Measurements from ENCODE around the gene ARHGAP28. TPM values are rescaled to one million over a fixed set of nuclear protein-coding genes. Genes with fewer than 3 reads are reported as not detected.

ARHGAP28 gene
- total and polyA plus RNA-seq, 10 of the 15 experiments (the other 5 are each of a cell fraction or from before 2014, with no cell fraction given), result not detected

DNA sequence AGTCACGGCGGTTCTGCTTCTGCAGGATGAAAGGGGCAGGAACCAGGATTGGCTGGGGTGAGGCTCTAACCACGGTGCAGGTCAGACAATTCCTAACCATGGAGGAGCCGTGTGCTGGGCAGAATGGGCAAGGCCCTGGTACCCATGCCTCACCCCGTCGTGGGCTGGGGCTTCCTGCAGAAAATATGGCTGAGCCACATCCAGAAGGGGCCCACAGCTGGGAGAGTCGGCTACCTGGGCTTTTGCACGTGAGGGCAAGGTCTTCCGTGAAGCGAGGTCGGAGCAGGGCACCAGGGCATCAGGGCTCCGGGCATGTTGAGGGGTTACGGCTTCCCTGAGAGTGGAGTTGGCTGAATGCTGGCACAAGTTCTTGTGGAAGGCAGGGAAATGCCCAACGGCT, 147.8 kb downstream of the ARHGAP28 start:
- H4K20me1 ChIP-seq (ENCODE audit: control insufficient read depth, insufficient read depth), result no peaks in the 10 kb centered on the region
- in situ Hi-C loops (cut with MboI), result no loop called here
- FAIRE-seq (no peak), DNase-seq (ENCODE audit: low read depth, low spot score) (no peak), ATAC-seq (no peak)
- H3K79me2 ChIP-seq (ENCODE audit: control insufficient read depth, insufficient read depth, low read length), result no peaks in the 10 kb centered on the region
- H3K27me3 ChIP-seq (replicated peaks in 1 of 2; ENCODE audit: control insufficient read depth in 2 of 2, insufficient read depth in 2 of 2, low read length in 1 of 2), result no peaks in the 10 kb centered on the region
- TF ChIP-seq ZNF274 (IDR thresholded peaks at IDR 0.05; ENCODE audit: insufficient read depth, insufficient read length), result no peak
- TF ChIP-seq, protein P1, sequence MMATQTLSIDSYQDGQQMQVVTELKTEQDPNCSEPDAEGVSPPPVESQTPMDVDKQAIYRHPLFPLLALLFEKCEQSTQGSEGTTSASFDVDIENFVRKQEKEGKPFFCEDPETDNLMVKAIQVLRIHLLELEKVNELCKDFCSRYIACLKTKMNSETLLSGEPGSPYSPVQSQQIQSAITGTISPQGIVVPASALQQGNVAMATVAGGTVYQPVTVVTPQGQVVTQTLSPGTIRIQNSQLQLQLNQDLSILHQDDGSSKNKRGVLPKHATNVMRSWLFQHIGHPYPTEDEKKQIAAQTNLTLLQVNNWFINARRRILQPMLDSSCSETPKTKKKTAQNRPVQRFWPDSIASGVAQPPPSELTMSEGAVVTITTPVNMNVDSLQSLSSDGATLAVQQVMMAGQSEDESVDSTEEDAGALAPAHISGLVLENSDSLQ (IDR thresholded peaks at IDR 0.05), result no peak
- no peaks in the 10 kb centered on the region for H3K36me3 ChIP-seq (ENCODE audit: control insufficient read depth in 2 of 2, insufficient read depth in 2 of 2, low read length in 1 of 2)
- intact Hi-C loops (cut with micrococcal nuclease; ENCODE audit: unreplicated experiment), result no loop called here
- H2AFZ ChIP-seq (ENCODE audit: control insufficient read depth, low read depth, low read length), result no peak overlapping the region
- no peaks in the 10 kb centered on the region for H3K4me1 ChIP-seq (ENCODE audit: control insufficient read depth, insufficient read depth, low read length)
- ChIA-PET RAD21 (ENCODE audit: unreplicated experiment) (no interaction called here), POLR2A (no interaction called here), SMC1A (ENCODE audit: uncharacterized antibody, unreplicated experiment) (no interaction called here), CTCF (no interaction called here)
- no peak overlapping the region for H3K4me3 ChIP-seq
- H3K9me3 ChIP-seq (replicated peaks; ENCODE audit: control insufficient read depth, insufficient read depth, low read length), result no peaks in the 10 kb centered on the region
- H3K9ac ChIP-seq (ENCODE audit: control insufficient read depth, insufficient read depth, low read length), result no peak overlapping the region
- BruUV-seq (replicated peaks), result no TSS peak
- H3K4me2 ChIP-seq (ENCODE audit: control insufficient read depth, insufficient read depth), result no peak overlapping the region
- no peak overlapping the region for H3K27ac ChIP-seq (ENCODE audit: control insufficient read depth, insufficient read depth)
- 35% methylated on average over 14 of the region's 14 CpGs for WGBS (ENCODE audit: insufficient coverage, insufficient replicate concordance, low lambda C conversion rate, missing lambda C conversion rate)

DNA sequence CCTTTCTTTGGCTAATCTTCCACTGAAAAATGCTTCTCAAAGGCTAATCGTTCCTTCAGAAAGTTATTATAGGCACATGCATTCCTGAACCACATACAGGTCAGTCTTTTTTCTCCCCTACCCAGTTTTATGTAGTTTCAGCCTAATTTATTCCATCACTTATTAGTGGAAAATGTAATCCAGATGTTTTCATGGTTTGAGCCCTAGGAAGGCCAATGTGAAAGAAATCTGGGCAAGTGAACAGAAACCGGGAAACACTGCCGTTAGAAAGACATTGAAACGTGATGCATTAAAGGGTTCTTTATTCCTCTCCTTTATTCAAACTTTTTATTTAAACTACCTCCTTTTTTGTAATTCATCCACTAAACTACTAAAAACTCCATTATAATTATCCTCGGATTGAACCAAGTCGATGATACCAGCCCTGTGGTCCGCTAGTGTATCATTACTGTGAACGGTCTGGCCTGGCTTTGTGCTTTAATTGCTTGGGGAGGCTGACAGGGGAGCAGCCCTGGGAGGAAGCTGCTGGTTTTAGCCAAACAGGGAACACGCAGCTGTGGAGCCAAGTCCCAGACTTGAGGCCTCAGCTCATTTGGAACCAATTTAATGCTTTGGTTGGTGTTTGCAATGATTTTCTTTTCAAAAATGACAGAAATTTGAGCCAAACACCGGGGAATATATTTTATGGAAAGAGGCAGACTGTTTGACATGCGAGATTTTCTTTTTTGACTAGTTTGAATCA, 149.2 kb downstream of the ARHGAP28 start:
- SMC1A ChIA-PET (ENCODE audit: uncharacterized antibody, unreplicated experiment), result interaction anchor here (0.5 kb wide), 1 partner anchor 740 kb away, joined by 3 read pairs; no protein-coding TSS in a partner anchor
- POLR2A ChIA-PET, result no interaction called here
- Histone ChIP-seq H4K20me1 (ENCODE audit: control insufficient read depth, insufficient read depth) (no peaks in the 10 kb centered on the region), H3K4me1 (ENCODE audit: control insufficient read depth, insufficient read depth, low read length) (no peaks in the 10 kb centered on the region), H3K9ac (ENCODE audit: control insufficient read depth, insufficient read depth, low read length) (no peak overlapping the region), H3K27me3 (replicated peaks in 1 of 2; ENCODE audit: control insufficient read depth in 2 of 2, insufficient read depth in 2 of 2, low read length in 1 of 2) (no peaks in the 10 kb centered on the region), H3K9me3 (replicated peaks; ENCODE audit: control insufficient read depth, insufficient read depth, low read length) (no peaks in the 10 kb centered on the region), H2AFZ (ENCODE audit: control insufficient read depth, low read depth, low read length) (no peak overlapping the region), H3K79me2 (ENCODE audit: control insufficient read depth, insufficient read depth, low read length) (no peaks in the 10 kb centered on the region), H3K36me3 (ENCODE audit: control insufficient read depth in 2 of 2, insufficient read depth in 2 of 2, low read length in 1 of 2) (no peaks in the 10 kb centered on the region), H3K4me3 (no peak overlapping the region), H3K4me2 (ENCODE audit: control insufficient read depth, insufficient read depth) (no peak overlapping the region), H3K27ac (ENCODE audit: control insufficient read depth, insufficient read depth) (no peak overlapping the region)
- ATAC-seq (no peak), FAIRE-seq (no peak), DNase-seq (ENCODE audit: low read depth, low spot score) (no peak)
- 30% methylated on average over 11 of the region's 11 CpGs for WGBS (ENCODE audit: insufficient coverage, insufficient replicate concordance, low lambda C conversion rate, missing lambda C conversion rate)
- no TSS peak for BruUV-seq (replicated peaks)
- in situ Hi-C loops (cut with MboI) (no loop called here), intact Hi-C loops (cut with micrococcal nuclease; ENCODE audit: unreplicated experiment) (no loop called here)
- CTCF ChIA-PET, result interaction anchor here (0.6 kb wide), 1 partner anchor 308 kb away, joined by 3 read pairs; no protein-coding TSS in a partner anchor
- RAD21 ChIA-PET (ENCODE audit: unreplicated experiment), result no interaction called here
- TF ChIP-seq CBFB (IDR thresholded peaks at IDR 0.05; ENCODE audit: low read depth) (no peak), RB1 (IDR thresholded peaks at IDR 0.05; ENCODE audit: borderline replicate concordance) (no peak), GATAD2B (conservative IDR thresholded peaks at IDR 0.05; ENCODE audit: low read depth) (no peak)
- TF ChIP-seq, protein P2, sequence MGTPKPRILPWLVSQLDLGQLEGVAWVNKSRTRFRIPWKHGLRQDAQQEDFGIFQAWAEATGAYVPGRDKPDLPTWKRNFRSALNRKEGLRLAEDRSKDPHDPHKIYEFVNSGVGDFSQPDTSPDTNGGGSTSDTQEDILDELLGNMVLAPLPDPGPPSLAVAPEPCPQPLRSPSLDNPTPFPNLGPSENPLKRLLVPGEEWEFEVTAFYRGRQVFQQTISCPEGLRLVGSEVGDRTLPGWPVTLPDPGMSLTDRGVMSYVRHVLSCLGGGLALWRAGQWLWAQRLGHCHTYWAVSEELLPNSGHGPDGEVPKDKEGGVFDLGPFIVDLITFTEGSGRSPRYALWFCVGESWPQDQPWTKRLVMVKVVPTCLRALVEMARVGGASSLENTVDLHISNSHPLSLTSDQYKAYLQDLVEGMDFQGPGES (IDR thresholded peaks at IDR 0.05), result no peak
- TF ChIP-seq, protein P3, sequence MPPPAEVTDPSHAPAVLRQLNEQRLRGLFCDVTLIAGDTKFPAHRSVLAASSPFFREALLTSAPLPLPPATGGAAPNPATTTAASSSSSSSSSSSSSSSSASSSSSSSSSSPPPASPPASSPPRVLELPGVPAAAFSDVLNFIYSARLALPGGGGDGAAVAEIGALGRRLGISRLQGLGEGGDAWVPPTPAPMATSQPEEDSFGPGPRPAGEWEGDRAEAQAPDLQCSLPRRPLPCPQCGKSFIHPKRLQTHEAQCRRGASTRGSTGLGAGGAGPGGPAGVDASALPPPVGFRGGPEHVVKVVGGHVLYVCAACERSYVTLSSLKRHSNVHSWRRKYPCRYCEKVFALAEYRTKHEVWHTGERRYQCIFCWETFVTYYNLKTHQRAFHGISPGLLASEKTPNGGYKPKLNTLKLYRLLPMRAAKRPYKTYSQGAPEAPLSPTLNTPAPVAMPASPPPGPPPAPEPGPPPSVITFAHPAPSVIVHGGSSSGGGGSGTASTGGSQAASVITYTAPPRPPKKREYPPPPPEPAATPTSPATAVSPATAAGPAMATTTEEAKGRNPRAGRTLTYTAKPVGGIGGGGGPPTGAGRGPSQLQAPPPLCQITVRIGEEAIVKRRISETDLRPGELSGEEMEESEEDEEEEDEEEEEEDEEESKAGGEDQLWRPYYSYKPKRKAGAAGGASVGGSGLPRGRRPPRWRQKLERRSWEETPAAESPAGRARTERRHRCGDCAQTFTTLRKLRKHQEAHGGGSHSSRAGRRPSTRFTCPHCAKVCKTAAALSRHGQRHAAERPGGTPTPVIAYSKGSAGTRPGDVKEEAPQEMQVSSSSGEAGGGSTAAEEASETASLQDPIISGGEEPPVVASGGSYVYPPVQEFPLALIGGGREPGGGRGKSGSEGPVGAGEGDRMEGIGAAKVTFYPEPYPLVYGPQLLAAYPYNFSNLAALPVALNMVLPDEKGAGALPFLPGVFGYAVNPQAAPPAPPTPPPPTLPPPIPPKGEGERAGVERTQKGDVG (CRISPR knock-in tag; IDR thresholded peaks at IDR 0.05), result no peak
